HuH-7.5 (cell line): ENCODE data around the gene AGPS.
"Not testable (repeated sequence)": the region's sequence is repeated elsewhere in the genome, so short reads cannot be mapped to it uniquely, and the experiment has no call there.

Experiments
- DNase-seq: peaks from one replicate; pipeline ENCODE4 v3.0.0; 2011; ENCODE audit warnings: low spot score

The AGPS gene

GRCh38 chr2:177422271-177422670 lies 29.7 kb downstream of the AGPS start:
- DNase-seq: no peak

- DNase-seq: not testable (repeated sequence)
Observed at GRCh38 chr2:177424120-177424519, 31.5 kb downstream of the AGPS start.

- DNase-seq: not testable (repeated sequence)
Observed at GRCh38 chr2:177424620-177425019, 32.0 kb downstream of the AGPS start.

- no peak for DNase-seq
Observed at GRCh38 chr2:177427316-177427715, 34.7 kb downstream of the AGPS start.

- not testable (repeated sequence) for DNase-seq
Observed at GRCh38 chr2:177427936-177428335, 35.4 kb downstream of the AGPS start.

GRCh38 chr2:177429688-177430325 lies 37.2 kb downstream of the AGPS start:
- no peak for DNase-seq

- no peak for DNase-seq
Observed at GRCh38 chr2:177430411-177430810, 37.8 kb downstream of the AGPS start.

GRCh38 chr2:177431111-177431725 lies 38.6 kb downstream of the AGPS start:
- DNase-seq: not testable (repeated sequence)

GRCh38 chr2:177432703-177433102 lies 40.1 kb downstream of the AGPS start:
- no peak for DNase-seq

- no peak for DNase-seq
Observed at GRCh38 chr2:177433402-177433801, 40.8 kb downstream of the AGPS start.

GRCh38 chr2:177434475-177434874 lies 41.9 kb downstream of the AGPS start:
- DNase-seq: no peak

GRCh38 chr2:177445200-177445599 lies 52.6 kb downstream of the AGPS start:
- DNase-seq: no peak

GRCh38 chr2:177448031-177448430 lies 55.5 kb downstream of the AGPS start:
- DNase-seq: no peak

GRCh38 chr2:177449159-177449558 lies 56.6 kb downstream of the AGPS start:
- DNase-seq: no peak

GRCh38 chr2:177455187-177455586 lies 62.6 kb downstream of the AGPS start:
- no peak for DNase-seq

- not testable (repeated sequence) for DNase-seq
Observed at GRCh38 chr2:177459756-177460155, 67.2 kb downstream of the AGPS start.

- DNase-seq: no peak
Observed at GRCh38 chr2:177460973-177461585, 68.5 kb downstream of the AGPS start.

- DNase-seq: no peak
Observed at GRCh38 chr2:177464549-177464948, 72.0 kb downstream of the AGPS start.

GRCh38 chr2:177465400-177466138 lies 73.0 kb downstream of the AGPS start:
- no peak for DNase-seq

- DNase-seq: no peak
Observed at GRCh38 chr2:177466337-177467195, 74.0 kb downstream of the AGPS start.

- no peak for DNase-seq
Observed at GRCh38 chr2:177467646-177468045, 75.1 kb downstream of the AGPS start.

GRCh38 chr2:177471990-177472389 lies 79.4 kb downstream of the AGPS start:
- DNase-seq: no peak
